H1 (cell line): ENCODE results near the gene NCAM1. TPM values are rescaled to one million over a fixed set of nuclear protein-coding genes. Genes with fewer than 3 reads are reported as not detected.

Source experiments
- CTCF ChIA-PET: fragments of 300-600 bp; sonication (Branson Sonifier 250); formaldehyde crosslinking; loops from one replicate; lab custom pipeline; 2021; ENCODE audit not compliant: partially characterized antibody; lab: Charles Lee
- POLR2A ChIA-PET: fragments of 300-600 bp; sonication (Branson Sonifier 250); formaldehyde crosslinking; loops from one replicate; lab custom pipeline; 2021; ENCODE audit warnings: inconsistent platforms; ENCODE audit not compliant: partially characterized antibody; lab: Charles Lee
- DNase-seq, 2 experiments: peaks; one replicate each; pipeline versions ENCODE4 v3.0.0 to v3.0.0-alpha.2; 2010 to 2022; ENCODE audit warnings: low spot score in 2 of 2, low read depth in 1 of 2, mixed read lengths in 1 of 2
- FAIRE-seq: peaks from 2 replicates; lab custom pipeline; 2011; peaks lifted over from hg19 to GRCh38; lab: Jason Lieb, UNC
- H2AFZ ChIP-seq: 2 replicates; pipeline ENCODE4 v1.8.1; 2012; ENCODE audit warnings: low read length, inconsistent platforms
- H2AK5ac ChIP-seq: 2 replicates; pipeline ENCODE4 v1.6.1; 2013; ENCODE audit warnings: low read depth, low read length
- H2BK120ac ChIP-seq: replicated peaks from 2 replicates; pipeline ENCODE3; 2013; ENCODE audit warnings: low read depth, low read length, inconsistent platforms
- H2BK12ac ChIP-seq: 2 replicates; pipeline ENCODE4 v1.6.1; 2013; ENCODE audit warnings: low read depth, low read length
- H2BK15ac ChIP-seq: 2 replicates; pipeline ENCODE4 v1.6.1; 2013; ENCODE audit warnings: low read length
- H2BK20ac ChIP-seq: 2 replicates; pipeline ENCODE4 v1.6.1; 2013; ENCODE audit warnings: low read length
- H2BK5ac ChIP-seq: 2 replicates; pipeline ENCODE4 v1.6.1; 2013; ENCODE audit warnings: low read depth, low read length
- H3K14ac ChIP-seq: 2 replicates; pipeline ENCODE4 v1.6.1; 2013; ENCODE audit warnings: inconsistent platforms; ENCODE audit not compliant: insufficient read length
- H3K18ac ChIP-seq: 2 replicates; pipeline ENCODE4 v1.6.1; 2013; ENCODE audit warnings: low read length; ENCODE audit errors: extremely low read depth
- H3K23ac ChIP-seq: 2 replicates; pipeline ENCODE4 v1.6.1; 2013; ENCODE audit warnings: inconsistent platforms; ENCODE audit not compliant: insufficient read length
- H3K23me2 ChIP-seq: 2 replicates; pipeline ENCODE4 v1.6.1; 2013; ENCODE audit warnings: low read depth, low read length
- H3K27ac ChIP-seq: 2 replicates; pipeline ENCODE4 v1.6.1; 2011; ENCODE audit warnings: low read depth, low read length, inconsistent platforms
- H3K27me3 ChIP-seq, 4 experiments: replicated peaks in 1 of 4; 1 replicate in 1 of 4; 2 replicates in 3 of 4; pipeline versions ENCODE4 v1.6.1 to v1.8.1; 2011 to 2013; ENCODE audit warnings: low read length in 3 of 4, mild to moderate bottlenecking in 3 of 4, inconsistent platforms in 2 of 4, mixed read lengths in 2 of 4, moderate library complexity in 1 of 4; ENCODE audit not compliant: control insufficient read depth in 3 of 4, insufficient read depth in 3 of 4; ENCODE audit errors: extremely low read depth in 1 of 4
- H3K36me3 ChIP-seq, 4 experiments: 2 replicates each; pipeline versions ENCODE4 v1.6.1 to v1.8.1; 2011 to 2013; ENCODE audit warnings: mild to moderate bottlenecking in 4 of 4, low read length in 3 of 4, moderate library complexity in 2 of 4, control low read depth in 1 of 4, inconsistent platforms in 1 of 4; ENCODE audit not compliant: insufficient read depth in 4 of 4, control insufficient read depth in 2 of 4
- H3K4ac ChIP-seq: replicated peaks from 2 replicates; pipeline ENCODE3; 2013; ENCODE audit warnings: low read length, low read depth, mixed read lengths, inconsistent platforms; ENCODE audit not compliant: insufficient read length
- H3K4me1 ChIP-seq, 4 experiments: replicated peaks in 1 of 4; 1 replicate in 1 of 4; 2 replicates in 3 of 4; pipeline versions ENCODE4 v1.6.1 to v1.8.1; 2011 to 2013; ENCODE audit warnings: low read length in 3 of 4, inconsistent platforms in 2 of 4, mixed read lengths in 1 of 4; ENCODE audit not compliant: insufficient read depth in 4 of 4, control insufficient read depth in 3 of 4
- H3K4me2 ChIP-seq, 2 experiments: 2 replicates each; pipeline versions ENCODE4 v1.6.1 to v1.8.1; 2011 to 2013; ENCODE audit warnings: low read depth in 2 of 2, low read length in 2 of 2, control low read depth in 1 of 2, inconsistent platforms in 1 of 2, mild to moderate bottlenecking in 1 of 2; ENCODE audit not compliant: insufficient read depth in 1 of 2
- H3K4me3 ChIP-seq, 4 experiments: fragments of 200-600, 300-600 bp in 1 of 4; sonication (generic), shearing (Covaris generic), sonication (Bioruptor Twin) in 1 of 4; 2 replicates each; pipeline versions ENCODE4 v1.5.1 to v1.8.1; 2011 to 2016; ENCODE audit warnings: low read length in 4 of 4, low read depth in 3 of 4, control low read depth in 2 of 4, inconsistent platforms in 2 of 4, mild to moderate bottlenecking in 2 of 4, mixed read lengths in 1 of 4, moderate library complexity in 1 of 4; ENCODE audit not compliant: insufficient read depth in 2 of 4; ENCODE audit errors: extremely low read depth in 1 of 4
- H3K56ac ChIP-seq: replicated peaks from 2 replicates; pipeline ENCODE3; 2013; ENCODE audit warnings: low read depth, mild to moderate bottlenecking, mixed read lengths, low read length, inconsistent platforms; ENCODE audit not compliant: insufficient read length
- H3K79me1 ChIP-seq: 2 replicates; pipeline ENCODE4 v1.6.1; 2013; ENCODE audit warnings: low read depth, low read length, control low read depth
- H3K79me2 ChIP-seq, 2 experiments: 2 replicates each; pipeline versions ENCODE4 v1.6.1 to v1.8.1; 2012 to 2013; ENCODE audit warnings: low read length in 2 of 2, mild to moderate bottlenecking in 2 of 2, inconsistent platforms in 1 of 2; ENCODE audit not compliant: insufficient read depth in 2 of 2, control insufficient read depth in 1 of 2
- H3K9ac ChIP-seq, 4 experiments: replicated peaks in 1 of 4; 1 replicate in 1 of 4; 2 replicates in 3 of 4; pipeline versions ENCODE4 v1.6.1 to v1.8.1; 2011 to 2013; ENCODE audit warnings: low read depth in 3 of 4, low read length in 3 of 4, control low read depth in 2 of 4, mild to moderate bottlenecking in 2 of 4, moderate library complexity in 2 of 4, inconsistent platforms in 1 of 4; ENCODE audit errors: extremely low read depth in 1 of 4
- H3K9me3 ChIP-seq, 2 experiments: 2 replicates each; pipeline versions ENCODE4 v1.6.1 to v1.8.1; 2012 to 2013; ENCODE audit warnings: mild to moderate bottlenecking in 2 of 2, moderate library complexity in 2 of 2, control low read depth in 1 of 2, inconsistent platforms in 1 of 2, low read depth in 1 of 2, low read length in 1 of 2, mixed read lengths in 1 of 2; ENCODE audit not compliant: insufficient read depth in 2 of 2
- H4K20me1 ChIP-seq, 2 experiments: replicated peaks in 1 of 2; 2 replicates each; pipeline versions ENCODE3 to v1.8.1; 2011 to 2013; ENCODE audit warnings: inconsistent platforms in 2 of 2, low read length in 2 of 2, mild to moderate bottlenecking in 1 of 2; ENCODE audit not compliant: insufficient read depth in 2 of 2, control insufficient read depth in 1 of 2
- H4K5ac ChIP-seq: 2 replicates; pipeline ENCODE4 v1.6.1; 2013; ENCODE audit warnings: low read length, low read depth, mixed read lengths, inconsistent platforms; ENCODE audit not compliant: insufficient read length
- H4K8ac ChIP-seq: 2 replicates; pipeline ENCODE4 v1.8.0; 2013; ENCODE audit warnings: mild to moderate bottlenecking, moderate library complexity, low read length, inconsistent platforms; ENCODE audit not compliant: insufficient read depth; ENCODE audit errors: extremely low read depth
- H4K91ac ChIP-seq: replicated peaks from 2 replicates; pipeline ENCODE3; 2013; ENCODE audit warnings: low read length, mixed read lengths, inconsistent platforms; ENCODE audit not compliant: insufficient read length
- CTBP2 ChIP-seq: IDR thresholded peaks from 2 replicates; pipeline ENCODE4 v1.7.0; 2011; ENCODE audit warnings: borderline replicate concordance, mild to moderate bottlenecking, moderate library complexity, mixed read lengths, low read length; ENCODE audit not compliant: insufficient read depth, insufficient read length
- EGR1 ChIP-seq: IDR thresholded peaks from 2 replicates; pipeline ENCODE4 v1.6.1; 2011; ENCODE audit warnings: low read depth, low read length, borderline replicate concordance
- EP300 ChIP-seq, 2 experiments: IDR thresholded peaks; 1 replicate in 1 of 2; 2 replicates in 1 of 2; pipeline ENCODE4 v1.6.1; 2011 to 2012; ENCODE audit warnings: low read depth in 2 of 2, low read length in 2 of 2, mild to moderate bottlenecking in 2 of 2, borderline replicate concordance in 1 of 2, inconsistent platforms in 1 of 2, moderate library complexity in 1 of 2
- NANOG ChIP-seq: IDR thresholded peaks from 2 replicates; pipeline ENCODE4 v1.6.1; 2011; ENCODE audit warnings: low read length, low read depth, mild to moderate bottlenecking, inconsistent platforms; ENCODE audit not compliant: insufficient read depth, poor library complexity, severe bottlenecking
- RAD21 ChIP-seq, 2 experiments: IDR thresholded peaks in 1 of 2; conservative IDR thresholded peaks in 1 of 2; 2 replicates each; pipeline ENCODE4 v1.6.1; 2011; ENCODE audit warnings: low read depth in 2 of 2, low read length in 2 of 2, improper control_type of control experiment in 1 of 2, inconsistent platforms in 1 of 2, mild to moderate bottlenecking in 1 of 2, moderate library complexity in 1 of 2
- SIRT6 ChIP-seq: IDR thresholded peaks from one replicate; pipeline ENCODE4 v1.7.1; 2012; ENCODE audit warnings: low read length, inconsistent platforms
- SIX5 ChIP-seq: IDR thresholded peaks from 2 replicates; pipeline ENCODE4 v1.6.1; 2011; ENCODE audit warnings: mild to moderate bottlenecking, low read depth, low read length
- TAF1 ChIP-seq: IDR thresholded peaks from 2 replicates; pipeline ENCODE4 v1.6.1; 2011; ENCODE audit warnings: mild to moderate bottlenecking, low read depth, low read length
- TAF7 ChIP-seq: optimal IDR thresholded peaks from 2 replicates; pipeline ENCODE3; 2011; ENCODE audit warnings: low read depth, mild to moderate bottlenecking, inconsistent platforms, low read length, moderate library complexity, borderline replicate concordance
- WGBS, 2 experiments: shearing (Covaris generic) in 1 of 2; methylation state at CpG; one replicate each; pipeline versions ENCODE4 v1.1.6 to v1.1.7; 2013 to 2015; ENCODE audit warnings: low lambda C conversion rate in 2 of 2, mixed read lengths in 2 of 2, inconsistent platforms in 1 of 2, low coverage in 1 of 2, missing lambda C conversion rate in 1 of 2; ENCODE audit not compliant: insufficient replicate concordance in 2 of 2, insufficient coverage in 1 of 2, insufficient read length in 1 of 2; ENCODE audit errors: extremely low coverage in 1 of 2, missing lambda C conversion rate in 1 of 2; 5-methylcytosine and 5-hydroxymethylcytosine counted together
- polyA plus RNA-seq, 7 experiments: library from polyadenylated mRNA; depleted of rRNA in 3 of 7; stranded (reverse) in 5 of 7; unstranded in 2 of 7; fragments of >200 nt in 5 of 7; fragments of 200-250 nt in 2 of 7; gene quantifications; 1 replicate in 5 of 7; 2 replicates in 1 of 7; 4 replicates in 1 of 7; pipeline versions ENCODE4 v1.2.1 to v1.2.3, GENCODE V29; 2011 to 2013; ENCODE audit warnings: missing spikeins in 2 of 7, mixed read lengths in 2 of 7
- total RNA-seq: library from RNA; stranded (reverse); fragmentation: NEBNext Ultra II Directional; extraction: Animal tissue kit (Norgen Biotek cat#: 25700); gene quantifications from 2 replicates; pipeline ENCODE4 v1.2.1, GENCODE V29; 2021
- TF ChIP-seq, protein P1 (sequence below): IDR thresholded peaks from 2 replicates; pipeline ENCODE4 v1.6.1; 2011; ENCODE audit warnings: low read length, improper control_type of control experiment

Gene NCAM1
- total and polyA plus RNA-seq, 2 of the 8 experiments (the other 6 are each of a cell fraction or from before 2014, with no cell fraction given) = 3.1 to 4.3 TPM

DNA sequence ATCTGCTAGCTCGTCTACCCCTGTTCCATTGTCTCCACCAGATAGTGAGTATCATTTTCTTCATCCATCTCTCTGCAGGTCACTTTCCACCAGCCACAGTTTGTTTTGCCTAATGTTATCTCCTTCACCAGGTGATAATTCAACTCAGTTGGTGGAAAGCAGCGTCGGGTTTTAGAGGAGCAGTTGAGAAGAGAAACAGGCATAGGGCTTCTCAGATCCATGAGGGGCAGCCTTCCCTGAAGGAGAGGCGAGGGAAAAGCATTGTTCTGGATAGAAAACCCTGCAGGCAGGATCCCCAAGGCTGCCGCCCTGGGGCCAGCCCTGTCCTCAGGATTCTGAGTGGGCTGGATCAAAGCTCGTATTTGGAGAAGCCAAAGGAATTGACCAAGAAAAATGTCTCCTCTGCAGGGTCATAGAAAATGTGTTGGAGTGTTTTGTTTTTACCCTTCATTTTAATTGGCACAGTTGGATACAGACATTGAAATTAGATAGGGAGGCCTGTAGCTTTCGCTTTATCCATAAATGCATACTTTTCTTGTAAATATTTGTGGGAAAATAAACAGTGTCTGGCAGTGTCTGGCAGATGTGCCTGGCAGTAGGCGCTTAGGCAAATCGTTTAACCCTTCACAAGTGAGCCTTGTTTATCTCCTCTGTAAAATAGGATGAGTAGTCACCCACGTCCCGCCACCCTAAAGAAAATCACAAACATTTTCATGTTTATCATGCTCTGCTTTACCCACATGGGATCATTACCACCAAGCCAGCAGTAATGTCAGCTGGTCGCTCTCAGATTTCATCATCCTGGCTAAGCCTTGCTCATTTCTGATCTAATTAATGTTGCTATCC is 279.8 kb downstream of the NCAM1 start:
- DNase-seq = no peak
- H3K27ac ChIP-seq = no peak overlapping the region
- no peaks in the 10 kb centered on the region for H3K36me3 ChIP-seq
- H3K4me2 ChIP-seq = no peak overlapping the region
- ChIA-PET CTCF (interaction anchor here (0.7 to 1.8 kb wide), 6 partner anchors 34 to 446 kb away, joined by 3 to 5 read pairs (median 4); no protein-coding TSS in a partner anchor), POLR2A (interaction anchor here (1.1 kb wide), 1 partner anchor 9 kb away, joined by 3 read pairs; no protein-coding TSS in a partner anchor)
- no peak overlapping the region for H2BK12ac ChIP-seq
- no peaks in the 10 kb centered on the region for H3K79me1 ChIP-seq
- no peaks in the 10 kb centered on the region for H4K20me1 ChIP-seq
- H3K14ac ChIP-seq = no peak overlapping the region
- no peak overlapping the region for H2BK120ac ChIP-seq
- no peak overlapping the region for H2BK5ac ChIP-seq
- 91% methylated on average over 12 of the region's 12 CpGs; no CpG with 5 or more reads in 1 of the 2 experiments for WGBS, 2 experiments
- H3K23me2 ChIP-seq = no peaks in the 10 kb centered on the region
- no peak overlapping the region for H3K56ac ChIP-seq
- no peak overlapping the region for H3K23ac ChIP-seq
- H3K18ac ChIP-seq = no peak overlapping the region
- no peak overlapping the region for H4K8ac ChIP-seq
- no peak overlapping the region for H3K9ac ChIP-seq
- H2BK15ac ChIP-seq = no peak overlapping the region
- no peaks in the 10 kb centered on the region for H3K27me3 ChIP-seq
- no peak overlapping the region for H3K4me3 ChIP-seq
- H4K5ac ChIP-seq = no peak overlapping the region
- H2BK20ac ChIP-seq = no peak overlapping the region
- no peak for FAIRE-seq
- 0 out of 2 replicates have a peak overlapping the region, but pooled peaks have one; percentile 20 for H2AFZ ChIP-seq
- H2AK5ac ChIP-seq = no peak overlapping the region
- peaks cover 0 to 8% (median 6%) of the 10 kb centered on the region in 4 experiments; a peak in 4 of 7 replicates for H3K4me1 ChIP-seq
- H3K79me2 ChIP-seq = no peaks in the 10 kb centered on the region
- H4K91ac ChIP-seq = no peak overlapping the region
- no peaks in the 10 kb centered on the region for H3K9me3 ChIP-seq
- TF ChIP-seq SIRT6 (no peak), RAD21 (IDR thresholded peaks at IDR 0.05 in 1 of 2, conservative IDR thresholded peaks at IDR 0.05 in 1 of 2; ENCODE audit: low read depth in 2 of 2, low read length in 2 of 2) (no peak), TAF7 (no peak), TAF1 (no peak), EP300 (IDR thresholded peaks at IDR 0.05; ENCODE audit: borderline replicate concordance in 1 of 2, low read depth in 2 of 2, low read length in 2 of 2) (no peak), EGR1 (no peak), CTBP2 (no peak), SIX5 (no peak), NANOG (no peak)
- TF ChIP-seq, protein P1, sequence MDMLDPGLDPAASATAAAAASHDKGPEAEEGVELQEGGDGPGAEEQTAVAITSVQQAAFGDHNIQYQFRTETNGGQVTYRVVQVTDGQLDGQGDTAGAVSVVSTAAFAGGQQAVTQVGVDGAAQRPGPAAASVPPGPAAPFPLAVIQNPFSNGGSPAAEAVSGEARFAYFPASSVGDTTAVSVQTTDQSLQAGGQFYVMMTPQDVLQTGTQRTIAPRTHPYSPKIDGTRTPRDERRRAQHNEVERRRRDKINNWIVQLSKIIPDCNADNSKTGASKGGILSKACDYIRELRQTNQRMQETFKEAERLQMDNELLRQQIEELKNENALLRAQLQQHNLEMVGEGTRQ = no peak
- H3K4ac ChIP-seq = no peak overlapping the region
